Caki2 (cell line): ENCODE results near the gene NOP53. TPM values are rescaled to one million over a fixed set of nuclear protein-coding genes. Genes with fewer than 3 reads are reported as not detected.
A peak's percentile ranks its signal among the peaks of the same experiment; 100 is the strongest.
"Not testable (repeated sequence)": the region's sequence is repeated elsewhere in the genome, so short reads cannot be mapped to it uniquely, and the experiment has no call there.

Experiments used
- DNase-seq: peaks from one replicate; pipeline ENCODE4 v3.0.0-alpha.2; 2015; ENCODE audit warnings: low read depth
- in situ Hi-C: cut with HindIII; loops from 2 replicates; pipeline ENCODE4 v1.10.0; 2016; ENCODE audit warnings: low sequenced_read_pairs, low pct_unique_long_range_greater_than_20kb, mixed read lengths
- total RNA-seq: library from RNA; depleted of rRNA; stranded (reverse); fragments of >200 nt; shearing (Covaris generic); gene quantifications from 2 replicates; pipeline ENCODE4 v1.2.3, GENCODE V29; 2014; ENCODE audit warnings: low replicate concordance; rRNA removed

The NOP53 gene
- total RNA-seq, 1 experiment from 2014 or later, result 535 TPM

DNA sequence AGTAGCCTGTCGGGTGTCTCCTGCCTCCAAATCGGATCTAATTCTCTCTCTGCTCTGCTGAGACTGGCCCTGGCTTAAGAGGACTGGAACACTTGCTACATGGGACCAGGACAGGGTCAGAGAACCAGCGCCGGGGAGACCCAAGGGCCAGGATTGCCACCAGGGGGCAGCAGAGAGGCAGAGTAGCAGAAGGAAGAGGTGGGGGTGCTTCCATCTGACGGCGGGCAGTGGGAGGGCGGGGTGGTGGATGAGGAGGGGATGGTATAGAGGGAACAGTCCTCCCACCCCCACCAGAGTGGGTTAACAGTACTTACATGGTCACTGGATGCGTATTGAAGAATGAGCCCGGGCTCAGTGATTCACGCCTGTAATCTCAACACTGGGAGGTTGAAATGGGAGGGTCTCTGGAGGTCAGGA lies 45.1 kb downstream of the NOP53 start:
- peak; percentile 45 for DNase-seq

DNA sequence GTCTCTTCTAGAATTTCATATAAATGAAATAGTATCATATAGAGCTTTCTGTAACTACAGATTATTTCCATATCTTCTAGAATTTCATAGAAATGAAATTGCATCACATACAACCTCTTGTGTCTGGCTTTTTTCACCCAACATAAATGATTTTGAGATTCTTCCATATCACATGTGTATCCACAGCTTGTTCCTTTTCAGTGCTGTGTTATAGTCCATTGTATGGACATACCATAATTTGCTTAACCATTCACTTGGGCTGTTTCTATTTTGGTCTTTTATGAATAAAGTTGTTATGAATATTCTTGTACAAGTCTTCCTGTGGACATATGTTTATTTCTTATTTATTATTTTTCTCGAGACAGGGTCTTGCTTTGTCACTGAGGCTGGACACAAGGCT lies 47.3 kb downstream of the NOP53 start:
- no peak for DNase-seq
- in situ Hi-C loops, result no loop called here

More for the DNA sequence above, 45.1 kb downstream of the NOP53 start:
- in situ Hi-C loops, result no loop called here

DNA sequence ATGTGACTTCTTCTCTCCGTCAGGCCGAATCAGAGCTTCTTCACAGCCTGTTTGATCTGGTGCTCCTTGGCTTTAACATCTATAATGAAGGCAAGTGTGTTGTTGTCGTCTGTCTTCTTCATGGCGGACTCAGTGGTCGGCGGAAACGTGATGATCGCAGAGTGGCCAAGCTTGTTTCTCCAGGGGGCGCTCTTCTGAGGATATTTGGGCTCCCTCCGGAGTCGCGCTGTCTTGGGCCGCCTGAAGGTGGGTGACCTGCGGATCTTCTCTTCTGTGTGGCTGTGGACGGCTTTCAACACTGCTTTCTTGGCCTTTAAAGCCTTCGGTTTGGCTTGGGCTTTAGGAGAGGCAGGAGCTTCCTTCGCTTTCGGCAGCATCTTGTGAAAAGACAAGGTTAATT lies 49.2 kb downstream of the NOP53 start:
- in situ Hi-C loops, result no loop called here
- DNase-seq, result no peak

DNA sequence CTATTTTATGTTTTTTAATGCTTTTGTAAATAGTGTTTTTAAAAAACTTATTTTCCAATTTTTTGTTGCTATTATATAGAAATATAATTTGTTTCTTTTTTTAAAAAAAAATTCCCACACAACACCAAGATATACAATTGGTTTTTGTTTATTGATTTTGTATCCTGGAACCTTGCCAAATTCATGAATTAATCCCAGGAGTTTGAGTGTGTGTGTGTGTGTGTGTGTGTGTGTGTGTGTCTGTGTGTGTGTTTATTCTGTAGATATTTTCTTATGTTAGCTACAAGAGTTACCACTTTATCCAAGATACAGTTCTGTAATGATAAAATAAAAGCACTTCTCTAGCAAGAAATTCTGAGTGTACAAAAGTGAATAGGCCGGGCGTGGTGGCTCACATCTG lies 51.4 kb downstream of the NOP53 start:
- in situ Hi-C loops, result no loop called here
- no peak for DNase-seq

DNA sequence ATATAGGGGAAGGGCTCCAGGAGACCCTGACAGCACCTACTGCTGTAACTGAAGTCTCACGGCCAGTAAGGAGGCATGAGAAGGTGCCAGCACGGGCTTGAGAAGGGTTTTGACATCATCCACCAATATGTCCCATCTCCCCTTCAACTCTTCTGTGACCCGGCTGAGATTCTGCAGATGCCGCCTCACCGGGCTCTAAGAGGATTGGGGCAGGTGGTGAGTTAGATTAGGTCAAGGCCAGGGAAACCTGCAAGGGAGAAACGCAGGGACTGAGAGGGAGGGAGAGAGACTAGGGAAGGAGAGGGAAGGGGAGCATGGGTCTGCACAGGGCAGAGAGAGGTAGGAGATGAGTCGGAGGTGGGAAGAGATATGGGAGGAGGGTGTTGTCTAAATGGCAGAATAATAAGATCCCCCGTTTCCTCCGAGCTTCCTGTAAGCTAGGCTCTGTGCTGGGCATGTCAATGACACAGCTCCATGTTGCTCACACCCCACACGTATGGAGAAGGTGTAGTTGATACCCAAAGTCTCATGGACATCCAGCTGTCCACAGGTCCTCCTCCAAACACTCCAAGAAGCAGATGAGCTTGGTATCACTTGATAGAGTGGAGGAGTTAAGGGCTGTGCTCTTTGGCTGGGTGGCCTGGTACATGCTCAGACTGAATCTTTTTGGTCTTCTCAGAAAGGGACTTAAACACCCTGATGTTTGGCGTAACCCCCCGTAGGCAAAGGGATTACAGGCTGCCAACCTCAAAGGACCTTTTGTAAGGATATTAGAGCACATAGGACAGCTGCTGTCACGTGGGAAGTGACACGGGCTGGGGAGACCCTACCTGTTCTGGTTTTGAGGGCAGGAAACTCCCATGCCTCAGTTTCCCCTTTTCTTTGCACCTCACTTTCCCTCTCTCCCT lies 52.9 kb downstream of the NOP53 start:
- no peak for DNase-seq
- in situ Hi-C loops, result no loop called here

DNA sequence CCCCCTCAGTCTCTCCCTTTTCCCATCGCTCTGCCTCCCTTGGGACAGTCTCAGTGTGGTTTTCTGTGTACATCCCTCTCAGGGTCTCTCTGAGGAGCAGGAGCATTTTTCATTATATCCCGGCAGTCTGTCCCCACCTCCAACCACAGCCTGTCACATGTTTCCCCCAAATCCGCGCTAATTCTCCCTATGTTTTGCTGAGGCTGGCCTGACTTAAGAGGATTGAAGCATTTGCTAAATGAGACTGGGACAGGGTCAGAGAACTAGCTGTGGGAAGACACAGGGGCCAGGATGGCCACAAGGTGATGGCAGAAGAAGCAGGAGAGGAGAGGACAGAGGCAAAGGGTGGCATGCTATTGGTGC lies 53.5 kb downstream of the NOP53 start:
- in situ Hi-C loops, result no loop called here
- no peak for DNase-seq

DNA sequence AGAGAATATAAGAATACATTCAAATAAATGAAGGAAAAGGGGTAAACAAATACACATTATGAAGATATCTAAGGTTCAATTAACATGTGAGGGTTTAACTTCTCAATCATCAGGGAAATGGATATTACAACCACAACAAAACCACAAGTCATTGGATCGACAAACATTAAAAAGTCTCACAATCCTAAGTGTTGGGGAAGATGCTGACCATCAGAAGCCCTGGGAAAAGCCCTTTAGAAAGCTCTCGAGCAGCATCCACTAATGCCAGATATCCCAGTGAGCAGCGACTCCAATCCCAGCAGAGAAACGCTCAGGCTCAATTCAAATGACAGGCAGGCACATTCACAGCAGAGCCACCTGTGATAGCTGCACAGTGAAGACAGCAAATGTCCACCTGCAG lies 55.9 kb downstream of the NOP53 start:
- in situ Hi-C loops, result no loop called here
- no peak for DNase-seq

DNA sequence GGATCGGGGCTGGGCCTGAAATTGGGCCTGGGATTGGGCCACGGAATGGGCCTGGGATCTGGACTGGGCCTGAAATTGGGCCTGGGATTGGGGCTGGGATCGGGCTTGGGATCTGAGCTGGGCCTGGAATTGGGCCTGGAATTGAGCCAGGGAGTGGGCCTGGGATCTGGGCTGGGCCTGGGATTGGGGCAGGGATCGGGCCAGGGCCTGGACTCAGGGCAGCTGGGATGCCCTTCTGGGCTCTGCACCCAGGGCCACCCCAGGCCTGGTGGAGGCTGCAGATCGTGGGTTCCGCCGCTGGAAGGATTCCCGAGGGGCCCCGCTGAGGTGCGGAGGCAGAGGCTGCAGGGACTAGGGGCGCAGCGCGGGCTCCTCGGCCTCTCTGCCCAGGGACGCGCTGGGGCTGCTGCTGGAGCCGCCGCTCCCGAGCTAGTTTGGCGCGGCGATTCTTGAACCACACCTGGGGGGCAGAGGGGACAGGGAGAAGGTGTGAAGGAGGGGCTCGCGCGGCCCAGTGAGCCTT lies 57.2 kb downstream of the NOP53 start:
- in situ Hi-C loops, result no loop called here
- DNase-seq, result no peak

DNA sequence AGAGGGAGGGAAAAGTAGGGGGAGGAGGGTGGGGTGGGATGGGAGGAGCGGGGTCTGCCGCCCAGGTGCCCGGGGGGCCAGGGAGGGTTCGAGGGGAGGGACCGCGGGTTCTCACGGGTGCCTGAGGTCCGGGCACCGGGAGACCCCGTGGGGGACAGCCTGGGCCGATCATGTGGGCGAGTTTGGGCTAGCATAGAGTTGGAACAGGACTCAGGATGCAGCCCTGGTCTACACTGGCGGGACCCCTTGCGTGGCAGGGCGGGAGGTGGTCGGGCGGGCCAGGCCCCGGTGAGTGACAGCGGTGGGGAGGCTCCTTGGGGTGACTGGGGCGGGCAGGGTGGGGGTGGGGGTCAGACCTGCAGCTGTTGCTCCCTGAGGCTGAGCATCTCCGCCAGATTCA lies 57.8 kb downstream of the NOP53 start:
- in situ Hi-C loops, DNase-seq: not testable (repeated sequence)

DNA sequence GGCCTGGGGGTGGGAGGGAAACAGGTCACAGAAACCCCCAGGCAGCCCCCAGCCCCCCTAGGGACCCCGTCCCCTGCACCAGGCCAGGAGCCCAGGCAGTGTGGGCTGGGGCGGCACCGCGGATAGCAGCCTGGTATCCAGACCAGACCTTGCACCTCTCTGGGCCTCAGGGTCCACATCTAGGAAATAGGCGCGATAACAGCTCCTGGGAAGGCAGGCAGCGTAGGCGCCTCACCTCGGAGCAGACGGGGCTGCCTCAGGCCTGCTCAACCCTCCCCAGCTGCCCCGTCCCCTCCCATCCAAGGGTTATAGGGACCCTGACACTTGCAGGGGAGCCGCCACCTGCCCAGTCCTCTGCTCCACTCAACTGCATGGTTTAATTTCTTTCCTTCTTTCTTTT lies 58.3 kb downstream of the NOP53 start:
- in situ Hi-C loops, DNase-seq: not testable (repeated sequence)

DNA sequence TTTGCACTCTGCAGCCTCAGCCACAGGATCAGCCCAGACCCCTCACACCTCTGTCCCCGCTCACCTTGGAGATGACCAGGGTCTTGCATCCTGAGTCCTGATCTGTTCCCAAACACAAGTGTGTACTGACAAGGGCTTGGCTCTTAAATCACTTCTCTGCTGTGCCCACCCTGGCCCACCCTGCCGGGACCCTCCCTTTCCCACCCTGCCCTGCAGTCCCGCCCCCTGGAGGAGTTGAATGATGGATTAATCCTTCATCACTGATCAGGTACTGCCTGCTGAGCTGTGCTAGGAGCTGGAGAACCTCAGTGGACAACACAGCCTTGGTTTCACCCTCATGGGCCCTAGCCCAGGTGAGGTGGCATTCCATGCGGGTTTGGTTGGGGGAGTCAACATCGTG lies 59.1 kb downstream of the NOP53 start, which contains the start of gene TPRX1:
TPRX1 (minus strand) TSS at position 101 of the 400 bp plus-strand sequence; CDS start at position 89, 12 bp downstream.
- in situ Hi-C loops, DNase-seq: not testable (repeated sequence)

DNA sequence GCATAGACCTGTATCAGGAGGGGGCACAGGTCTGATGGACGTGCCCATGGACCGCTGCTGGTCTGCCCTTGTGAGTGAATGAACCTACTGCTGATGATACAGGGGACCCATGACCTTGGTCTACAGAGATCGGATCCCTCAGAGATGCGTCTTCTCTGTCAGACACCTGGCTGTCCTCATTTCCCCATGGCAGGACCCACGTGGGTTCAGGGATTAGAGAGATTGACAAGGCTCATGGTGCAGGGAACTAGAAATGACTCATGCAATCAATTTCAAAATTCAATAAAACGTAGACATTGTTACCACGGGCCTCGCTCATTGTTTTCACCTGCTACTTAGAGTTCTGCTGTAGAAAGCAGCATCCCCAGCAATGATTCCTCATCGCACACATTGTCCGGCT lies 60.0 kb downstream of the NOP53 start:
- in situ Hi-C loops, result no loop called here
- DNase-seq, result no peak

DNA sequence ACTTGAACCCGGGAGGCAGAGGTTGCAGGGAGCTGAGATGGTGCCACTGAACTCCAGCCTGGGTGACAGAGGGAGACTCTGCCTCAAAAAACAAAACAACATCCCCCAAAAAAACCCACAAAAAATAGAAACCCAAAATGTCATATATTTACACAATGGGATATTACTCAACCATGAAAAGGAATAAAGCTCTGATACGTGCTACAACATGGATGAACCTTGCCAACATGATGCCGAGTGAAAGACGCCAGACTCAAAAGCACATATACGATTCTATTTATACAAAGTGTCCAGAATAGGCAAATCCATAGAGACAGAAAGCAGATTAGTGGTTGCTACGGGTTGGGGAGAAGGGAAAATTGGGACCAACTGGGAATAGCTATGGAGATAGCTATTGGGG lies 61.1 kb downstream of the NOP53 start:
- no peak for DNase-seq
- in situ Hi-C loops, result no loop called here

Other genes starting within 250 kb of the NOP53 start
- gene NAPA, start 230.5 kb upstream of the NOP53 start, total RNA-seq, result 48.5 and 100 TPM in 2 replicates
- not detected in 2 replicates for gene ZNF541, start 172.4 kb upstream of the NOP53 start, total RNA-seq
- gene BICRA, start 136.4 kb upstream of the NOP53 start, total RNA-seq, result 0.29 and 0.34 TPM in 2 replicates
- gene EHD2, start 32.1 kb upstream of the NOP53 start, total RNA-seq, result 7.4 and 12.4 TPM in 2 replicates
- gene SELENOW, start 33.2 kb downstream of the NOP53 start, total RNA-seq, result 158 and 233 TPM in 2 replicates
- not detected in 2 replicates for gene TPRX1, start 59.0 kb downstream of the NOP53 start, total RNA-seq
- not detected in 2 replicates for gene CRX, start 76.4 kb downstream of the NOP53 start, total RNA-seq
- not detected in 2 replicates for gene TPRX2, start 113.7 kb downstream of the NOP53 start, total RNA-seq
- not detected in 2 replicates for gene SULT2A1, start 140.8 kb downstream of the NOP53 start, total RNA-seq
- gene BSPH1, start 246.6 kb downstream of the NOP53 start, total RNA-seq, result not detected in 2 replicates
- gene ELSPBP1, start 249.1 kb downstream of the NOP53 start, total RNA-seq, result not detected in 2 replicates